ENCODE results near the gene RNF212B. TPM values are rescaled to one million over a fixed set of nuclear protein-coding genes. Genes with fewer than 3 reads are reported as not detected.
A peak's percentile ranks its signal among the peaks of the same experiment; 100 is the strongest.

RNF212B gene
- total and polyA plus RNA-seq, 2 of the 13 experiments (the other 11 are each of a cell fraction or from before 2014, with no cell fraction given), result 0.05 TPM; not detected in 1

DNA sequence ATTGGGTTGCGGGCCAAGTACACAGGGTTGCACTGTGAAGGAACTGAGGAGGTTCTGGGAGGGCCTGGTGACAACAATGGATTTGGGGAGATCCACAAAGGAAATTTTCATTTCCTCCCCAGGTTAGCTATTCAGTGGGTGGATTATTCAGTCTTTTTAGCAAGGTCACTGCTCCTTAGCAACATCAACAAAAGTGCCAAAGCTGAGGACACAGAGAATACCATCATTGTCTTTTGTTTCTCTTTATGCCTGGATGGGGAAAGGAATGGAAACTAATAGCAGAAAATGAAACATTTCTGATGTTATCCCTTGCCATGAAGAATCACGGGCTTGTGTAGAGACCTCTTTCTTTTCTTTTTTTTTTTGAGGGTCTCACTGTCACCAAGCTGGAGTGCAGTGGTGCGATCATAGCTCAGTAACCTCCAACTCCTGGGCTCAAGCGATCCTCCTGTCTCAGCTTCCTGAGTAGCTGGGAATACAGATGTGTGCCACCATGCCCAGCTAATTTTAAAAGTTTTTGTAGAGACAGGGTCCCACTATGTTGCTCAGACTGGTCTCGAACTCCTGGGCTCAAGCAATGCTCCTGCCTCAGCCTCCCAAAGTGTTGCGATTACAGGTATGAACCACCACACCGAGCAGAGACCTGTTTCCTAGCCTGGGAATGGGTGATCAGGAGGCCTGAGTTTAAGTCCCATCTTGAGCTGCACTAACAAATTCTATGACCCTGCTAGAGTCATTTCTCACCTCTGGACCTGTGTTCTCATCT is 58.5 kb downstream of the RNF212B start:
- in situ Hi-C loops (cut with HindIII; ENCODE audit: extremely low pct_ligation_motif_present, low pct_unique_long_range_greater_than_20kb), result loop anchor here (5.0 kb wide), 1 partner anchor 34 kb away; no protein-coding TSS in a partner anchor
- H3K4me2 ChIP-seq (ENCODE audit: low read depth, low read length), result no peak overlapping the region
- H2AFZ ChIP-seq (ENCODE audit: low read length), result no peak overlapping the region
- no peak for ATAC-seq
- no peaks in the 10 kb centered on the region for H3K9me3 ChIP-seq (ENCODE audit: low read length)
- TF ChIP-seq, protein P1, sequence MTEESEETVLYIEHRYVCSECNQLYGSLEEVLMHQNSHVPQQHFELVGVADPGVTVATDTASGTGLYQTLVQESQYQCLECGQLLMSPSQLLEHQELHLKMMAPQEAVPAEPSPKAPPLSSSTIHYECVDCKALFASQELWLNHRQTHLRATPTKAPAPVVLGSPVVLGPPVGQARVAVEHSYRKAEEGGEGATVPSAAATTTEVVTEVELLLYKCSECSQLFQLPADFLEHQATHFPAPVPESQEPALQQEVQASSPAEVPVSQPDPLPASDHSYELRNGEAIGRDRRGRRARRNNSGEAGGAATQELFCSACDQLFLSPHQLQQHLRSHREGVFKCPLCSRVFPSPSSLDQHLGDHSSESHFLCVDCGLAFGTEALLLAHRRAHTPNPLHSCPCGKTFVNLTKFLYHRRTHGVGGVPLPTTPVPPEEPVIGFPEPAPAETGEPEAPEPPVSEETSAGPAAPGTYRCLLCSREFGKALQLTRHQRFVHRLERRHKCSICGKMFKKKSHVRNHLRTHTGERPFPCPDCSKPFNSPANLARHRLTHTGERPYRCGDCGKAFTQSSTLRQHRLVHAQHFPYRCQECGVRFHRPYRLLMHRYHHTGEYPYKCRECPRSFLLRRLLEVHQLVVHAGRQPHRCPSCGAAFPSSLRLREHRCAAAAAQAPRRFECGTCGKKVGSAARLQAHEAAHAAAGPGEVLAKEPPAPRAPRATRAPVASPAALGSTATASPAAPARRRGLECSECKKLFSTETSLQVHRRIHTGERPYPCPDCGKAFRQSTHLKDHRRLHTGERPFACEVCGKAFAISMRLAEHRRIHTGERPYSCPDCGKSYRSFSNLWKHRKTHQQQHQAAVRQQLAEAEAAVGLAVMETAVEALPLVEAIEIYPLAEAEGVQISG (CRISPR knock-in tag; IDR thresholded peaks at IDR 0.05), result 0 out of 2 replicates have a peak, but pooled peaks have one; percentile 17
- TF ChIP-seq ZNF749 (CRISPR knock-in tag; IDR thresholded peaks at IDR 0.05; ENCODE audit: borderline replicate concordance) (peak; percentile 61; the same call in 1 of the 2 replicates), FOXC1 (CRISPR knock-in tag; IDR thresholded peaks at IDR 0.05; ENCODE audit: borderline replicate concordance) (0 out of 2 replicates have a peak, but pooled peaks have one; percentile 49), ZNF33A (CRISPR knock-in tag; IDR thresholded peaks at IDR 0.05; ENCODE audit: borderline replicate concordance) (0 out of 2 replicates have a peak, but pooled peaks have one; percentile 12), ZFP90 (CRISPR knock-in tag; IDR thresholded peaks at IDR 0.05; ENCODE audit: borderline replicate concordance) (no peak), ADNP (CRISPR knock-in tag; IDR thresholded peaks at IDR 0.05) (no peak), POLR2AphosphoS5 (IDR thresholded peaks at IDR 0.05; ENCODE audit: low read depth, low read length) (0 out of 2 replicates have a peak, but pooled peaks have one; percentile 20), POLR2A (IDR thresholded peaks at IDR 0.05; ENCODE audit: insufficient read depth in 1 of 2, low read depth in 2 of 2, low read length in 2 of 2) (0 out of 4 replicates have a peak, but pooled peaks of 1 of the 2 experiments have one; percentile 23), FOXO1 (CRISPR knock-in tag; IDR thresholded peaks at IDR 0.05) (no peak), ZC3H13 (CRISPR knock-in tag; IDR thresholded peaks at IDR 0.05) (no peak), ZNF670 (CRISPR knock-in tag; IDR thresholded peaks at IDR 0.05; ENCODE audit: borderline replicate concordance) (no peak)
- TF ChIP-seq, protein P2, sequence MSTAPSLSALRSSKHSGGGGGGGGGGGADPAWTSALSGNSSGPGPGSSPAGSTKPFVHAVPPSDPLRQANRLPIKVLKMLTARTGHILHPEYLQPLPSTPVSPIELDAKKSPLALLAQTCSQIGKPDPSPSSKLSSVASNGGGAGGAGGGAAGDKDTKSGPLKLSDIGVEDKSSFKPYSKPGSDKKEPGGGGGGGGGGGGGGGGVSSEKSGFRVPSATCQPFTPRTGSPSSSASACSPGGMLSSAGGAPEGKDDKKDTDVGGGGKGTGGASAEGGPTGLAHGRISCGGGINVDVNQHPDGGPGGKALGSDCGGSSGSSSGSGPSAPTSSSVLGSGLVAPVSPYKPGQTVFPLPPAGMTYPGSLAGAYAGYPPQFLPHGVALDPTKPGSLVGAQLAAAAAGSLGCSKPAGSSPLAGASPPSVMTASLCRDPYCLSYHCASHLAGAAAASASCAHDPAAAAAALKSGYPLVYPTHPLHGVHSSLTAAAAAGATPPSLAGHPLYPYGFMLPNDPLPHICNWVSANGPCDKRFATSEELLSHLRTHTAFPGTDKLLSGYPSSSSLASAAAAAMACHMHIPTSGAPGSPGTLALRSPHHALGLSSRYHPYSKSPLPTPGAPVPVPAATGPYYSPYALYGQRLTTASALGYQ (CRISPR knock-in tag; IDR thresholded peaks at IDR 0.05), result no peak
- TF ChIP-seq, protein P3, sequence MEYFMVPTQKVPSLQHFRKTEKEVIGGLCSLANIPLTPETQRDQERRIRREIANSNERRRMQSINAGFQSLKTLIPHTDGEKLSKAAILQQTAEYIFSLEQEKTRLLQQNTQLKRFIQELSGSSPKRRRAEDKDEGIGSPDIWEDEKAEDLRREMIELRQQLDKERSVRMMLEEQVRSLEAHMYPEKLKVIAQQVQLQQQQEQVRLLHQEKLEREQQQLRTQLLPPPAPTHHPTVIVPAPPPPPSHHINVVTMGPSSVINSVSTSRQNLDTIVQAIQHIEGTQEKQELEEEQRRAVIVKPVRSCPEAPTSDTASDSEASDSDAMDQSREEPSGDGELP (IDR thresholded peaks at IDR 0.05; ENCODE audit: borderline replicate concordance, low read depth), result no peak
- ChIA-PET CTCF (ENCODE audit: low intra/inter-chr PET ratio, low total read pairs) (interaction anchor here (1.8 to 2.2 kb wide), 2 partner anchors 10 to 31 kb away, joined by 8 to 22 read pairs; partner anchors contain the start of gene HOMEZ), POLR2A (interaction anchor here (1.0 to 18.7 kb wide), 4 partner anchors 10 to 25 kb away, joined by 3 to 1053 read pairs (median 20); partner anchors contain the start of genes BCL2L2, HOMEZ and PABPN1)
- no peak overlapping the region for H3K9ac ChIP-seq (ENCODE audit: insufficient read depth, low read depth, low read length)
- no peaks in the 10 kb centered on the region for H4K20me1 ChIP-seq (ENCODE audit: insufficient read depth, low read length)
- peaks cover 33% of the 10 kb centered on the region for H3K4me1 ChIP-seq (ENCODE audit: insufficient read depth, low read length)
- BruUV-seq (replicated peaks), result no TSS peak
- peaks cover 4% of the 10 kb centered on the region for H3K79me2 ChIP-seq (ENCODE audit: insufficient read depth, low read length)
- no peak overlapping the region for H3K4me3 ChIP-seq (replicated peaks in 1 of 3; ENCODE audit: insufficient read depth in 1 of 3, low read depth in 2 of 3, low read length in 3 of 3)
- H3K27ac ChIP-seq (ENCODE audit: extremely low read length, insufficient read depth, low read length), result no peak overlapping the region
- intact Hi-C loops (cut with micrococcal nuclease; ENCODE audit: unreplicated experiment), result loop anchor here (5.0 kb wide), 1 partner anchor 174 kb away; no protein-coding TSS in a partner anchor
- H3K27me3 ChIP-seq (ENCODE audit: control insufficient read depth in 1 of 2, insufficient read depth in 2 of 2, low read length in 2 of 2), result no peaks in the 10 kb centered on the region; a peak in 1 of 5 replicates
- FAIRE-seq, result no peak
- no peak for DNase-seq (ENCODE audit: low spot score)
- 98% methylated on average over 7 of the region's 7 CpGs for WGBS (ENCODE audit: low lambda C conversion rate)
- peaks cover 3% of the 10 kb centered on the region in 2 experiments; a peak in 1 of 5 replicates for H3K36me3 ChIP-seq (replicated peaks in 1 of 2; ENCODE audit: control insufficient read depth in 1 of 2, insufficient read depth in 2 of 2, low read length in 2 of 2)

Measured in HepG2 (cell line).